HUES64 (cell line): ENCODE measurements around the gene PODXL2.
"Not testable (repeated sequence)": the region's sequence is repeated elsewhere in the genome, so short reads cannot be mapped to it uniquely, and the experiment has no call there.

ENCODE experiments used
- H3K27ac ChIP-seq: 2 replicates; pipeline ENCODE4 v1.7.0; 2013; ENCODE audit warnings: low read depth, low read length, inconsistent platforms
- H3K27me3 ChIP-seq: 2 replicates; pipeline ENCODE4 v1.6.1; 2013; ENCODE audit warnings: mild to moderate bottlenecking, low read length; ENCODE audit not compliant: insufficient read depth
- H3K36me3 ChIP-seq: 2 replicates; pipeline ENCODE4 v1.6.1; 2013; ENCODE audit warnings: mild to moderate bottlenecking, low read length; ENCODE audit not compliant: insufficient read depth
- H3K4me1 ChIP-seq: 2 replicates; pipeline ENCODE4 v1.6.1; 2013; ENCODE audit warnings: mild to moderate bottlenecking, low read length, moderate library complexity; ENCODE audit not compliant: insufficient read depth
- H3K4me3 ChIP-seq: 2 replicates; pipeline ENCODE4 v1.5.1; 2013; ENCODE audit warnings: mild to moderate bottlenecking, low read length, moderate library complexity
- H3K9ac ChIP-seq: 2 replicates; pipeline ENCODE4 v1.6.1; 2013; ENCODE audit warnings: mild to moderate bottlenecking, low read depth, low read length
- H3K9me3 ChIP-seq: 2 replicates; pipeline ENCODE4 v1.6.1; 2013; ENCODE audit warnings: low read depth, low read length; ENCODE audit not compliant: insufficient read depth
- WGBS: fragments of 150-250, 120-280 bp; methylation state at CpG from one replicate; pipeline ENCODE4 v1.1.7; 2013; ENCODE audit warnings: missing lambda C conversion rate; 5-methylcytosine and 5-hydroxymethylcytosine counted together

Gene PODXL2

GRCh38 chr3:127590593-127591465, 38.2 kb upstream of the PODXL2 start, which contains the start of gene TPRA1:
TSS of gene TPRA1 (minus strand) at chr3:127590733. CDS start at chr3:127580146, 10,587 bp downstream.
- Histone ChIP-seq H3K9me3 (no peaks in the 10 kb centered on the region), H3K36me3 (no peaks in the 10 kb centered on the region), H3K27ac (peak within 1 kb of the TSS; percentile 94; the same call in 1 of the 2 replicates), H3K27me3 (peaks cover 12% of the 10 kb centered on the region; the same call in 1 of the 2 replicates), H3K9ac (peak within 1 kb of the TSS; percentile 82), H3K4me1 (peaks cover 10% of the 10 kb centered on the region; the same call in 1 of the 2 replicates), H3K4me3 (peak within 1 kb of the TSS; percentile 79)
- under 1% methylated on average over 71 of the region's 72 CpGs for WGBS

DNA sequence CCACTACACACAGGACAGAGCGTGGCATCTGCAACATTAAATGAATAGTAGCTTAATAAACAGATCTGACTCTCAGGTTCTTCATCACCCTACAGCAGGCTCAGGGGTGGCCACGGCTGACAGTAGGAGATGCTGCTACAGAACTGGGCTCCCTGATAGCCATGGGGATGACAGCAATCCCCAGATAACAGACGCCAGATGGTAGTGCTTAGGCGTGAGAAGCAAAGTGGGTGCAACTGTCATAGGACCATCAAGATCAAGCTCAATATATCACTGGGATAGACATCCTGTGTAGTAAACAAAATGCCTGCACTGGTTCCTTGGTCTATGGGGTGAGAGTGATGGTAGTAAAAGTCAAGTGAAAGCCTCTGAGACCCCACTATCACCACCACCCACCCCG, 35.8 kb upstream of the PODXL2 start:
- H3K9ac ChIP-seq = no peak overlapping the region
- H3K9me3 ChIP-seq = no peaks in the 10 kb centered on the region
- 91% methylated on average over 5 of the region's 5 CpGs for WGBS
- H3K4me1 ChIP-seq = peaks cover 10% of the 10 kb centered on the region; the same call in 1 of the 2 replicates
- H3K36me3 ChIP-seq = no peaks in the 10 kb centered on the region
- H3K27me3 ChIP-seq = peaks cover 12% of the 10 kb centered on the region; the same call in 1 of the 2 replicates
- no peak overlapping the region for H3K4me3 ChIP-seq
- no peak overlapping the region for H3K27ac ChIP-seq

DNA sequence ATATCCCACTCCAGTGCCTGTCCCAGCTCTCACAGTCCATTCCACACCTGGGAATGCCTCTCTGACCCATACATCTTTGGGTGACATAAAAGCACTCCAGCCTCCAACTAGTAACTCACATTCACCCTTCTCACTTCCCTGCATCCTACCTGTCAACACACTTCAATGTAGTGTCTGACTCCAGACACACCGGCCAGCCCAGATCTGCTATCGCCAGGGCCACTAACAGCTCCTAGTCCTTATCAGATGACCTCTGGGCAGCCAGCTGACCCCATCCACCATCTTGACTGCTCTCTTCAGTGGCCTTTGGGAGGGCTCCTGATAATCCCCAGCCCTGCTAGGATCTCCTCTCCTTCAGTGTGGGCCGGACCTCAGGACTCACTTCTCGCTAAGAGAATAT, 33.7 kb upstream of the PODXL2 start:
- peaks cover 11% of the 10 kb centered on the region for H3K36me3 ChIP-seq
- no peak overlapping the region for H3K27ac ChIP-seq
- H3K4me1 ChIP-seq = peaks cover 20% of the 10 kb centered on the region
- no peaks in the 10 kb centered on the region for H3K9me3 ChIP-seq
- 93% methylated on average over 4 of the region's 4 CpGs for WGBS
- no peak overlapping the region for H3K9ac ChIP-seq
- H3K27me3 ChIP-seq = peaks cover 4% of the 10 kb centered on the region; the same call in 1 of the 2 replicates
- H3K4me3 ChIP-seq = no peak overlapping the region

GRCh38 chr3:127597020-127597771, 31.8 kb upstream of the PODXL2 start:
- H3K36me3 ChIP-seq = peaks cover 30% of the 10 kb centered on the region
- peak overlapping the region; percentile 79 for H3K4me3 ChIP-seq
- peaks cover 18% of the 10 kb centered on the region for H3K4me1 ChIP-seq
- H3K9ac ChIP-seq = 0 out of 2 replicates have a peak overlapping the region, but pooled peaks have one; percentile 100
- no peak overlapping the region for H3K27ac ChIP-seq
- H3K27me3 ChIP-seq = no peaks in the 10 kb centered on the region
- no peaks in the 10 kb centered on the region for H3K9me3 ChIP-seq
- 82% methylated on average over 12 of the region's 12 CpGs for WGBS

- H3K27ac ChIP-seq = peak overlapping the region; percentile 82
- WGBS = 87% methylated on average over 14 of the region's 14 CpGs
These were observed 30.0 kb upstream of the PODXL2 start for GRCh38 chr3:127598841-127599570.

DNA sequence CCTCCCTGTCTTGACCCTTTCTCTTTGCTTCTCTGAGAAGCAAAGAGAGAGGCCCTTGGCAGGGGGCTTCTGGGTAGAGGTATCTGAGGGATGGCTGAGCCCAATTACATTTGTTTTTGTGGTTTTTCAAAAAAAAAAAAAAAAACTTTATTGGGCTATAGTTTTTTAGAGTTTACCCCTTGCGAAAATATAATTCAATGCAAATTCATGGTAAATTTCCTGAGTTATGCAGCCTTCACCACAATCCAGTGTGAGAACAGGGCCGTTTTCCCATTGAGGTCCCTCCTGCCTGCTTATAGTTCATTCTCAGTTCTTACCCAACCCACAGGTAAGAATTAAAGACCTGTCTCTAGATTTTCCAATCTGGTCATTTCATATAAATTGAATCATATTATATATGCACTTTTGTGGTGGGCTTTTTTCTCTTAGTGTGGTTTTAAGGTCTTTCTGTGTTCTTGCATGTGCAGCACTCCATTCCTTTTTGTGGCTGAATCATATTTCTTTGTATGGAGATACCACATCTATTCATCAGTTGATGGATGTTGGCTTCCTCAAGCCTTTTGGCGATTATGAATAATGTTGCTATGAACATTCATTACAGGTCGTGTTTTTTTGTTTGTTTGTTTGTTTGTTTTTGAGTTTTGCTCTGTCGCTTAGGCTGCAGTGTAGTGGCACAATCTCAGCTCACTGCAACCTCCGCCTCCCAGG, 28.1 kb upstream of the PODXL2 start:
- H3K4me3 ChIP-seq = peak overlapping the region; percentile 23; the same call in 1 of the 2 replicates
- peaks cover 18% of the 10 kb centered on the region for H3K4me1 ChIP-seq
- H3K9me3 ChIP-seq = no peaks in the 10 kb centered on the region
- no peaks in the 10 kb centered on the region for H3K27me3 ChIP-seq
- no peak overlapping the region for H3K27ac ChIP-seq
- WGBS = 93% methylated on average over 6 of the region's 6 CpGs
- peak overlapping the region; percentile 100; the same call in 1 of the 2 replicates for H3K9ac ChIP-seq
- peaks cover 63% of the 10 kb centered on the region for H3K36me3 ChIP-seq

More at GRCh38 chr3:127598841-127599570, 30.0 kb upstream of the PODXL2 start:
- no peaks in the 10 kb centered on the region for H3K9me3 ChIP-seq
- H3K9ac ChIP-seq = peak overlapping the region; percentile 100
- H3K4me1 ChIP-seq = peaks cover 18% of the 10 kb centered on the region
- peaks cover 45% of the 10 kb centered on the region for H3K36me3 ChIP-seq
- peak overlapping the region; percentile 79 for H3K4me3 ChIP-seq
- H3K27me3 ChIP-seq = no peaks in the 10 kb centered on the region

GRCh38 chr3:127604035-127604434, 24.9 kb upstream of the PODXL2 start:
- Histone ChIP-seq H3K27me3 (no peaks in the 10 kb centered on the region), H3K4me3 (no peak overlapping the region), H3K27ac (no peak overlapping the region), H3K9me3 (no peaks in the 10 kb centered on the region), H3K4me1 (peaks cover 14% of the 10 kb centered on the region), H3K9ac (no peak overlapping the region), H3K36me3 (peaks cover 94% of the 10 kb centered on the region)
- WGBS = 96% methylated on average over 7 of the region's 7 CpGs

GRCh38 chr3:127604546-127605165, 24.3 kb upstream of the PODXL2 start:
- Histone ChIP-seq H3K4me3 (no peak overlapping the region), H3K9me3 (no peaks in the 10 kb centered on the region), H3K9ac (no peak overlapping the region), H3K27ac (no peak overlapping the region), H3K4me1 (peaks cover 9% of the 10 kb centered on the region; the same call in 1 of the 2 replicates), H3K27me3 (no peaks in the 10 kb centered on the region), H3K36me3 (peaks cover 96% of the 10 kb centered on the region)
- WGBS = 94% methylated on average over 41 of the region's 41 CpGs

- H3K4me3 ChIP-seq, H3K4me1 ChIP-seq, H3K9me3 ChIP-seq, H3K27ac ChIP-seq, H3K9ac ChIP-seq, H3K27me3 ChIP-seq: not testable (repeated sequence)
- peaks cover 95% of the 10 kb centered on the region for H3K36me3 ChIP-seq
- 95% methylated on average over 7 of the region's 7 CpGs for WGBS
These were observed 23.4 kb upstream of the PODXL2 start for GRCh38 chr3:127605547-127605946.
